CD14-positive monocyte (primary cell): ENCODE data around the gene MYOCOS. TPM values are rescaled to one million over a fixed set of nuclear protein-coding genes. Genes with fewer than 3 reads are reported as not detected.

Experiments used
- DNase-seq, 3 donors: peaks; one replicate each; pipeline ENCODE4 v3.0.0-alpha.2; 2011 to 2022
- H2AFZ ChIP-seq: 2 replicates; pipeline ENCODE4 v1.6.0; 2012; ENCODE audit warnings: mild to moderate bottlenecking, low read depth, low read length, inconsistent platforms; ENCODE audit not compliant: insufficient read depth, poor library complexity, severe bottlenecking
- H3K27ac ChIP-seq, 2 donors: 1 replicate in 1 of 2; 2 replicates in 1 of 2; pipeline ENCODE4 v1.5.1; 2012 to 2013; ENCODE audit warnings: low read length in 2 of 2, control low read depth in 1 of 2, inconsistent platforms in 1 of 2, low read depth in 1 of 2, mild to moderate bottlenecking in 1 of 2
- H3K27me3 ChIP-seq, 2 donors: one replicate each; pipeline versions ENCODE4 v1.6.0 to v1.6.1; 2011 to 2013; ENCODE audit warnings: low read length in 2 of 2; ENCODE audit not compliant: control insufficient read depth in 2 of 2, insufficient read depth in 2 of 2
- H3K36me3 ChIP-seq, 2 donors: replicated peaks in 1 of 2; 1 replicate in 1 of 2; 2 replicates in 1 of 2; pipeline versions ENCODE4 v1.5.1 to v1.6.1; 2012 to 2013; ENCODE audit warnings: low read length in 2 of 2, control low read depth in 1 of 2, inconsistent platforms in 1 of 2, mild to moderate bottlenecking in 1 of 2; ENCODE audit not compliant: insufficient read depth in 2 of 2, control insufficient read depth in 1 of 2
- H3K4me1 ChIP-seq, 2 donors: 1 replicate in 1 of 2; 2 replicates in 1 of 2; pipeline versions ENCODE4 v1.5.1 to v1.6.1; 2012 to 2013; ENCODE audit warnings: low read length in 2 of 2, control low read depth in 1 of 2, inconsistent platforms in 1 of 2, mild to moderate bottlenecking in 1 of 2, moderate library complexity in 1 of 2; ENCODE audit not compliant: insufficient read depth in 2 of 2, control insufficient read depth in 1 of 2
- H3K4me2 ChIP-seq: replicated peaks from 2 replicates; pipeline ENCODE3; 2012; ENCODE audit warnings: low read length, moderate library complexity, mild to moderate bottlenecking; ENCODE audit not compliant: poor library complexity, severe bottlenecking; ENCODE audit errors: extremely low read depth
- H3K4me3 ChIP-seq, 3 experiments: fragments of 200-600 bp in 1 of 3; sonication (generic) in 1 of 3; replicated peaks in 1 of 3; 1 replicate in 2 of 3; 2 replicates in 1 of 3; pipeline ENCODE4 v1.5.1; 2011 to 2013; ENCODE audit warnings: low read length in 3 of 3, mild to moderate bottlenecking in 3 of 3, control low read depth in 2 of 3, low read depth in 2 of 3, inconsistent platforms in 1 of 3, moderate library complexity in 1 of 3
- H3K79me2 ChIP-seq: 2 replicates; pipeline ENCODE4 v1.6.0; 2012; ENCODE audit warnings: mild to moderate bottlenecking, control low read depth, inconsistent platforms, low read length, moderate library complexity; ENCODE audit not compliant: insufficient read depth
- H3K9ac ChIP-seq: 2 replicates; pipeline ENCODE4 v1.6.0; 2017; ENCODE audit warnings: low read length, mild to moderate bottlenecking; ENCODE audit not compliant: insufficient read depth, poor library complexity, severe bottlenecking
- H3K9me3 ChIP-seq, 2 donors: replicated peaks in 1 of 2; 1 replicate in 1 of 2; 2 replicates in 1 of 2; pipeline versions ENCODE4 v1.5.1 to v1.6.1; 2012 to 2013; ENCODE audit warnings: low read length in 2 of 2, control low read depth in 1 of 2; ENCODE audit not compliant: control insufficient read depth in 1 of 2, insufficient read depth in 1 of 2
- H4K20me1 ChIP-seq: 2 replicates; pipeline ENCODE4 v1.6.0; 2012; ENCODE audit warnings: mild to moderate bottlenecking, low read length, control low read depth, moderate library complexity; ENCODE audit not compliant: insufficient read depth
- H3K27ac Mint-ChIP-seq, 7 donors: one replicate each; pipeline ENCODE4 v1.8.0; 2020; ENCODE audit warnings: mild to moderate bottlenecking in 7 of 7, mixed read lengths in 7 of 7, moderate library complexity in 6 of 7, inconsistent platforms in 2 of 7
- H3K27me3 Mint-ChIP-seq, 3 donors: one replicate each; pipeline ENCODE4 v1.8.0; 2021 to 2022; ENCODE audit warnings: low read depth in 3 of 3, mild to moderate bottlenecking in 3 of 3, mixed read lengths in 3 of 3, moderate library complexity in 3 of 3, inconsistent platforms in 1 of 3
- H3K36me3 Mint-ChIP-seq, 2 donors: one replicate each; pipeline ENCODE4 v1.8.0; 2020; ENCODE audit warnings: mixed read lengths in 2 of 2, inconsistent platforms in 1 of 2, mild to moderate bottlenecking in 1 of 2
- H3K4me1 Mint-ChIP-seq: one replicate; pipeline ENCODE4 v1.8.0; 2020; ENCODE audit warnings: mild to moderate bottlenecking, mixed read lengths
- H3K4me3 Mint-ChIP-seq, 2 donors: one replicate each; pipeline ENCODE4 v1.8.0; 2020; ENCODE audit warnings: mild to moderate bottlenecking in 2 of 2, mixed read lengths in 2 of 2, moderate library complexity in 1 of 2
- H3K9me3 Mint-ChIP-seq, 7 donors: one replicate each; pipeline ENCODE4 v1.8.0; 2020 to 2022; ENCODE audit warnings: mixed read lengths in 7 of 7, mild to moderate bottlenecking in 6 of 7, moderate library complexity in 6 of 7, inconsistent platforms in 2 of 7
- WGBS: methylation state at CpG from one replicate; pipeline ENCODE4 v1.1.5; 2013; ENCODE audit warnings: missing lambda C conversion rate; ENCODE audit not compliant: insufficient coverage; 5-methylcytosine and 5-hydroxymethylcytosine counted together
- intact Hi-C, 2 donors: fragments of 100-400 bp; cut with micrococcal nuclease; formaldehyde crosslinking; loops; one replicate each; pipeline versions ENCODE4 v1.15.0 to v1.15.1; 2023
- polyA plus RNA-seq, 3 donors: library from polyadenylated mRNA; depleted of rRNA in 1 of 3; unstranded in 2 of 3; stranded (reverse) in 1 of 3; fragments of 300-500 nt in 2 of 3; fragments of >200 nt in 1 of 3; fragmentation: Illumina TruSeq in 2 of 3; gene quantifications; 1 replicate in 2 of 3; 2 replicates in 1 of 3; pipeline ENCODE4 v1.2.3, GENCODE V29; 2012 to 2021
- TF ChIP-seq, protein P1 (sequence below): fragments of 200-600 bp; IDR thresholded peaks from one replicate; pipeline ENCODE4 v1.8.0; 2022; ENCODE audit warnings: antibody characterized with exemption, mild to moderate bottlenecking

Gene MYOCOS
- polyA plus RNA-seq, 3 donors: not detected

DNA sequence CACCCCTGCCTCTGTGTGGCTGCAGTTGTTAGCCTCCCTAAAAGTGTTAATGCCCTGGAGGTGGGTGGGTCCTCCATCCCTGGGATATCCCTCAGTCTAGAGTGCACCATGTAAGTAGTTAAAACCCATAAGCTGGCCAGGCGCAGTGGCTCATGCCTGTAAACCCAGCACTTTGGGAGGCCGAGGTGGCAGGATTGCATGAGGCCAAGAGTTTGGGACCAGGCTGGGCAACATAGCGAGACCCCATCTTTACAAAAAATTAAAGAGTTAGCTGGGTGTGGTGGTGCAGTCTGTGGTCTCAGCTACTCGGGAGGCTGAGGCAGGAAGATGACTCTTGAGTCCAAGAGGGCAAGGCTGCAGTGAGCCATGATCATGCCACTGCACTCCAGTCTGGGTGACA lies 20.2 kb downstream of the MYOCOS start:
- Histone ChIP-seq H3K27me3 (no peaks in the 10 kb centered on the region), H3K79me2 (no peaks in the 10 kb centered on the region), H3K9ac (no peak overlapping the region), H4K20me1 (no peaks in the 10 kb centered on the region), H3K9me3 (no peaks in the 10 kb centered on the region), H3K4me2 (no peak overlapping the region), H3K4me1 (peaks cover 0 to 3% of the 10 kb centered on the region in 2 donors), H3K36me3 (no peaks in the 10 kb centered on the region), H3K27ac (no peak overlapping the region), H2AFZ (no peak overlapping the region), H3K4me3 (no peak overlapping the region)
- no peak overlapping the region for H3K27ac Mint-ChIP-seq
- peaks cover 0 to 7% (median 2%) of the 10 kb centered on the region in 3 donors for H3K27me3 Mint-ChIP-seq
- peaks cover 8% of the 10 kb centered on the region for H3K4me1 Mint-ChIP-seq
- no peaks in the 10 kb centered on the region for H3K36me3 Mint-ChIP-seq
- intact Hi-C loops: no loop called here
- WGBS: no CpG with 5 or more reads among the region's 4 CpGs
- no peaks in the 10 kb centered on the region for H3K9me3 Mint-ChIP-seq
- no peak overlapping the region for H3K4me3 Mint-ChIP-seq
- TF ChIP-seq, protein P1, sequence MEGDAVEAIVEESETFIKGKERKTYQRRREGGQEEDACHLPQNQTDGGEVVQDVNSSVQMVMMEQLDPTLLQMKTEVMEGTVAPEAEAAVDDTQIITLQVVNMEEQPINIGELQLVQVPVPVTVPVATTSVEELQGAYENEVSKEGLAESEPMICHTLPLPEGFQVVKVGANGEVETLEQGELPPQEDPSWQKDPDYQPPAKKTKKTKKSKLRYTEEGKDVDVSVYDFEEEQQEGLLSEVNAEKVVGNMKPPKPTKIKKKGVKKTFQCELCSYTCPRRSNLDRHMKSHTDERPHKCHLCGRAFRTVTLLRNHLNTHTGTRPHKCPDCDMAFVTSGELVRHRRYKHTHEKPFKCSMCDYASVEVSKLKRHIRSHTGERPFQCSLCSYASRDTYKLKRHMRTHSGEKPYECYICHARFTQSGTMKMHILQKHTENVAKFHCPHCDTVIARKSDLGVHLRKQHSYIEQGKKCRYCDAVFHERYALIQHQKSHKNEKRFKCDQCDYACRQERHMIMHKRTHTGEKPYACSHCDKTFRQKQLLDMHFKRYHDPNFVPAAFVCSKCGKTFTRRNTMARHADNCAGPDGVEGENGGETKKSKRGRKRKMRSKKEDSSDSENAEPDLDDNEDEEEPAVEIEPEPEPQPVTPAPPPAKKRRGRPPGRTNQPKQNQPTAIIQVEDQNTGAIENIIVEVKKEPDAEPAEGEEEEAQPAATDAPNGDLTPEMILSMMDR: no peak
- DNase-seq: no peak

DNA sequence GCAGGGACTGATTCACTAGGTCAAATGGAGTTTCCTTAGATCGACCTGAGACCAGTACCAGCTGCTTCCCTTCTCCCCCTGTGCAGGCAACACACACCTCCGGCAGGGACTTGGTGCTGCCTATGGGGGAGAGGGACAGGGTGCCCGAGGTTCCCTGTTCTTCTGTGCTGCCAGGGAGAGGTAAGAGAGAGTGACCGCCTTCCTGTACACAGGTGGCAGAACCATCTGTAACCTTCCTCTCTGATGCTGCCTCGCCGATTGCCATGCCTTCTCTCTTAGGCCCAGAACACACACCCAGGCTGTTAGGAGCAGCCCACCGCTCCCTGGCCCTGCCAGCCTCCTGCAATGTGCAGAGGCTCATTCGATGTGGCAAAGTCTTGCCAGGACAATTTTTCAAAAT lies 21.1 kb downstream of the MYOCOS start:
- Histone ChIP-seq H3K27me3 (no peaks in the 10 kb centered on the region), H3K4me2 (no peak overlapping the region), H3K27ac (no peak overlapping the region), H3K9me3 (no peaks in the 10 kb centered on the region), H3K4me3 (no peak overlapping the region), H3K9ac (no peak overlapping the region), H3K36me3 (no peaks in the 10 kb centered on the region), H3K4me1 (peaks cover 0 to 3% of the 10 kb centered on the region in 2 donors), H2AFZ (no peak overlapping the region), H3K79me2 (no peaks in the 10 kb centered on the region), H4K20me1 (no peaks in the 10 kb centered on the region)
- Mint-ChIP-seq H3K9me3 (no peaks in the 10 kb centered on the region), H3K4me3 (no peak overlapping the region), H3K36me3 (no peaks in the 10 kb centered on the region), H3K4me1 (peaks cover 8% of the 10 kb centered on the region), H3K27me3 (peaks cover 0 to 8% (median 2%) of the 10 kb centered on the region in 3 donors), H3K27ac (no peak overlapping the region)
- no peak for DNase-seq
- TF ChIP-seq, protein P1: no peak
- intact Hi-C loops: no loop called here
- 85% methylated on average over 2 of the region's 8 CpGs for WGBS
